ENCODE data around the gene LCLAT1. TPM values are rescaled to one million over a fixed set of nuclear protein-coding genes. Genes with fewer than 3 reads are reported as not detected.

The LCLAT1 gene
- total RNA-seq: 13.8 and 16.3 TPM in 2 replicates

GRCh38 chr2:30447149-30448045 is at the start of gene LCLAT1:
Gene LCLAT1, plus strand, starts transcription at chr2:30447246. Its CDS starts 78,345 bp downstream, at chr2:30525591.

Other genes starting within 250 kb of the LCLAT1 start
- 61.3 and 197 TPM in 2 replicates for gene LBH, start 215.7 kb upstream of the LCLAT1 start, total RNA-seq